Astrocyte (in vitro differentiated cells and primary cell): ENCODE results near the gene NUBPL.

Source experiments
- CTCF ChIP-seq: IDR thresholded peaks from 2 replicates; pipeline ENCODE4 v1.5.1; 2011; ENCODE audit warnings: low read depth, mild to moderate bottlenecking, inconsistent platforms, low read length, moderate library complexity; ENCODE audit not compliant: insufficient read depth
- EZH2 ChIP-seq: IDR thresholded peaks from 2 replicates; pipeline ENCODE4 v1.6.1; 2012; ENCODE audit warnings: mild to moderate bottlenecking, low read length, inconsistent platforms; ENCODE audit not compliant: insufficient read depth

- TF ChIP-seq CTCF (no peak), EZH2 (no peak)
These were observed 52.0 kb downstream of the NUBPL start for GRCh38 chr14:31613188-31613587.
